ENCODE results near the gene SMYD3. TPM values are rescaled to one million over a fixed set of nuclear protein-coding genes. Genes with fewer than 3 reads are reported as not detected.

The SMYD3 gene
- total and polyA plus RNA-seq, 4 donors = 10.5 to 40.1 (median 32.5) TPM

DNA sequence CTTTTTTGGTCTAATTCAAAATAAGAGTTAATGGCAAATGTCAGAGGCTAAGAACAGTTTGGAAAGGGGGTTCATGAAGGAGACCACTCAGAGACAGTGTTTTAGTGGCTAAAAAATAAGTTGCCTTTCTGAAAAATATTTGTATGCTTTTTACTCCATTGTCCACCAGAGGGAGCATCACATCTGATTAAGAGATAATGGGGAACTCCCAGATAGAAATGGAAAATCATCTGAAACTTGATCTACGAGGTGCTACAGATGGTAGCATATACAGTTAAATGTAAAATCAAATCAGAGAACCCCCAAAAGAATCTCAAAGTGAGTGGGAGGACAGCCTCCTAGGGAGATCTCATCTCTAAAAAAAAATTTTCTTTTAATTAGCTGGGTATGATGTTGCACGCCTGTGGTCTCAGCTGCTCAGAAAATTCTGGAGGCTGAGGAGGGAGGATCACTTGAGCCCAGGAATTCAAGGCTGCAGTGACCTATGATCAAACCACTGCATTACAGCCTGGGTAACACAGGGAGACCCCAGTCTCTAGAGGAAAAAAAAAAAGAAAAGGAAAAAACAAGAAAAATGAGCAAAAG lies 9.7 kb downstream of the SMYD3 start:
- WGBS, 2 donors = 48 to 53% methylated on average over 2 of the region's 2 CpGs
- ATAC-seq (ENCODE audit: insufficient read depth, low FRiP score) (peak; percentile 64), DNase-seq (peak in 2 of 3 donors; percentile 79 to 83)

DNA sequence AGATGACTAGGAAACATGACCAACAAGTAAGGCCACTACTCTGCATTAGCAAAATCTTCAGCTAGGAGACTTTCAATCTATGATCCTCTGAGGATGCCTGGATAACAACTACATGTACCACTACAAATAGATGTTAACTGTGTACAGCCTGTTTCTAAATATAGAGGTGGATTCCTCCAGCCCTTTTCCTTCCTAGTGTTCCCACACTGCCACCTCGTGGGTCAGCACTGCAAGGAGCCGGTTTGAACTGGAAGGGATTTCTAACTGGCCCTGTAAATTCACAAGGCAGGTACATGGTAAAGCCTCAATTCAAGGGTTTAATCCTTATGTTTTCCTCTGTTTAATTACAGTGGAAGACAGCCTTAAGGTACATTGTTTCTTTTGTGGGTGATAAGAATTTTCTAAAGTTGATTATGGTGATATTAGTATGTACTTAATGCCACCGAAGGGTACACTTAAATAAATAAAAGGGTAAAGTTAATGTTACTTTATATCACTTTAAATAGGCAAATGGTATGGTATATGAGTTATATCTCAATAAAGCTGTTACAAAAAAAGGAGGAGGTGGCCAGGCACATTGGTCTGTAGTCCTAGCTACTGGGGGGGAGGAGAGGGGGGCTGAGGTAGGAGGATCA lies 14.4 kb downstream of the SMYD3 start:
- TF ChIP-seq CTCF (IDR thresholded peaks at IDR 0.05; ENCODE audit: control extremely low read depth, extremely low read depth) = peak; percentile 36
- DNase-seq = peak; percentile 79 to 88 (median 83)
- H3K9me3 ChIP-seq (ENCODE audit: control insufficient read depth in 4 of 4, insufficient read depth in 3 of 4, low read length in 3 of 4) = no peaks in the 10 kb centered on the region
- no peaks in the 10 kb centered on the region for H3K36me3 ChIP-seq (ENCODE audit: control insufficient read depth in 4 of 4, insufficient read depth in 4 of 4, low read length in 4 of 4)
- H3K4me3 ChIP-seq = no peak overlapping the region
- H3K9ac ChIP-seq (ENCODE audit: insufficient read depth in 1 of 2, low read length in 2 of 2) = no peak overlapping the region
- H3K27ac ChIP-seq (ENCODE audit: low read depth in 1 of 2, low read length in 1 of 2) = no peak overlapping the region
- peak; percentile 66 for ATAC-seq (ENCODE audit: insufficient read depth, low FRiP score)
- peaks cover 0 to 3% (median 0%) of the 10 kb centered on the region in 5 donors for H3K4me1 ChIP-seq (ENCODE audit: control insufficient read depth in 5 of 5, insufficient read depth in 5 of 5, low read length in 5 of 5)
- H3K27me3 ChIP-seq (ENCODE audit: control insufficient read depth in 3 of 3, insufficient read depth in 3 of 3, low read length in 2 of 3) = no peaks in the 10 kb centered on the region
- WGBS, 2 donors = 32 to 33% methylated on average over 3 of the region's 3 CpGs

More for the DNA sequence above, 9.7 kb downstream of the SMYD3 start:
- Histone ChIP-seq H3K9ac (ENCODE audit: insufficient read depth in 1 of 2, low read length in 2 of 2) (no peak overlapping the region), H3K9me3 (ENCODE audit: control insufficient read depth in 4 of 4, insufficient read depth in 3 of 4, low read length in 3 of 4) (no peaks in the 10 kb centered on the region), H3K4me1 (ENCODE audit: control insufficient read depth in 5 of 5, insufficient read depth in 5 of 5, low read length in 5 of 5) (peaks cover 0 to 1% (median 0%) of the 10 kb centered on the region in 5 donors), H3K4me3 (no peak overlapping the region), H3K36me3 (ENCODE audit: control insufficient read depth in 4 of 4, insufficient read depth in 4 of 4, low read length in 4 of 4) (no peaks in the 10 kb centered on the region), H3K27ac (ENCODE audit: low read depth in 1 of 2, low read length in 1 of 2) (no peak overlapping the region), H3K27me3 (ENCODE audit: control insufficient read depth in 3 of 3, insufficient read depth in 3 of 3, low read length in 2 of 3) (no peaks in the 10 kb centered on the region)
- peak; percentile 43 for TF ChIP-seq CTCF (IDR thresholded peaks at IDR 0.05; ENCODE audit: control extremely low read depth, extremely low read depth)

DNA sequence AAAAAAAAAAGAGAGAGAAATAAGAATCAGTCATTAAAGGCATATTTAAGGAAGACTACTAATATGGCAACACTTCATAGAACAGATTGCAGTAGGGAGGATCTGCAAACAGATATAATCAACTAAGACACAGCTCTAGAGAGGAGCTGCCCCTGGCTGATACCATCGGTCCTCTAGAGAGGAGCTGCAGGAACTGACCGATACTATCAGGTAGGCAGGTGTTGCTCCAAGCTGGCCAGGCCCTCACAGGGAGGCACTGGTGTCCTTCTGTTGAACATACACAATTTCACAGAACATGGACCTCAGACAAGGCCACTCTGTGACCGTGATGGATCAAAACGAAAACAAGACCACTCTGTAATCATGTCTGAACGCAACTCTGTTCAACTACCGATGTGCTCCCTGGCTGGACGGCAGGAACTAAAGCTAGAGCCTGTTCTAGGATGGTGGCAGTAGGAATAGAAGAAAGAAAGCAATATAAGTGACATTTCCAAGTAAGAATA lies 15.5 kb downstream of the SMYD3 start:
- Histone ChIP-seq H3K36me3 (ENCODE audit: control insufficient read depth in 4 of 4, insufficient read depth in 4 of 4, low read length in 4 of 4) (no peaks in the 10 kb centered on the region), H3K9me3 (ENCODE audit: control insufficient read depth in 4 of 4, insufficient read depth in 3 of 4, low read length in 3 of 4) (no peaks in the 10 kb centered on the region), H3K9ac (ENCODE audit: insufficient read depth in 1 of 2, low read length in 2 of 2) (peak overlapping the region in 1 of 2 donors; percentile 57), H3K4me1 (ENCODE audit: control insufficient read depth in 5 of 5, insufficient read depth in 5 of 5, low read length in 5 of 5) (peaks cover 0 to 3% (median 0%) of the 10 kb centered on the region in 5 donors), H3K27me3 (ENCODE audit: control insufficient read depth in 3 of 3, insufficient read depth in 3 of 3, low read length in 2 of 3) (no peaks in the 10 kb centered on the region), H3K4me3 (no peak overlapping the region), H3K27ac (ENCODE audit: low read depth in 1 of 2, low read length in 1 of 2) (no peak overlapping the region)
- 93 to 95% methylated on average over 7 of the region's 7 CpGs for WGBS, 2 donors
- no peak for ATAC-seq (ENCODE audit: insufficient read depth, low FRiP score)
- no peak for DNase-seq
- TF ChIP-seq CTCF (IDR thresholded peaks at IDR 0.05; ENCODE audit: control extremely low read depth, extremely low read depth) = no peak
